Keratinocyte (primary cell): ENCODE data around the gene ABCA3. TPM values are rescaled to one million over a fixed set of nuclear protein-coding genes. Genes with fewer than 3 reads are reported as not detected.

Source experiments
- DNase-seq: peaks from one replicate; pipeline ENCODE4 v3.0.0-alpha.2; 2011; ENCODE audit warnings: low read depth, missing footprints, low spot score
- FAIRE-seq: peaks from 2 replicates; lab custom pipeline; 2011; peaks lifted over from hg19 to GRCh38; lab: Jason Lieb, UNC
- H2AFZ ChIP-seq: 2 replicates; pipeline ENCODE4 v1.6.0; 2012; ENCODE audit warnings: low read length, control low read depth, inconsistent platforms; ENCODE audit not compliant: control insufficient read depth
- H3K27ac ChIP-seq: 2 replicates; pipeline ENCODE4 v1.5.1; 2011; ENCODE audit warnings: low read length; ENCODE audit not compliant: control insufficient read depth, insufficient read depth
- H3K27me3 ChIP-seq: 3 replicates; pipeline ENCODE4 v1.6.0; 2011; ENCODE audit warnings: low read length; ENCODE audit not compliant: control insufficient read depth, insufficient read depth; ENCODE audit errors: extremely low read depth
- H3K36me3 ChIP-seq, 2 experiments: 2 replicates in 1 of 2; 3 replicates in 1 of 2; pipeline ENCODE4 v1.5.1; 2011; ENCODE audit warnings: low read length in 2 of 2, mild to moderate bottlenecking in 1 of 2; ENCODE audit not compliant: control insufficient read depth in 2 of 2, insufficient read depth in 2 of 2; ENCODE audit errors: extremely low read depth in 1 of 2
- H3K4me1 ChIP-seq: 3 replicates; pipeline ENCODE4 v1.5.1; 2011; ENCODE audit warnings: low read length; ENCODE audit not compliant: control insufficient read depth, insufficient read depth; ENCODE audit errors: extremely low read depth
- H3K4me2 ChIP-seq: 3 replicates; pipeline ENCODE4 v1.6.0; 2011; ENCODE audit warnings: low read depth, low read length; ENCODE audit not compliant: control insufficient read depth, insufficient read depth; ENCODE audit errors: extremely low read depth
- H3K4me3 ChIP-seq, 3 experiments: fragments of 200-600 bp in 1 of 3; sonication (generic) in 1 of 3; 2 replicates in 2 of 3; 3 replicates in 1 of 3; pipeline ENCODE4 v1.5.1; 2011 to 2016; ENCODE audit warnings: low read length in 3 of 3, mild to moderate bottlenecking in 3 of 3, control low read depth in 2 of 3, inconsistent platforms in 1 of 3, low read depth in 1 of 3, mixed read lengths in 1 of 3, mixed run types in 1 of 3, moderate library complexity in 1 of 3; ENCODE audit not compliant: control insufficient read depth in 2 of 3, insufficient read depth in 2 of 3; ENCODE audit errors: extremely low read depth in 1 of 3
- H3K79me2 ChIP-seq: 2 replicates; pipeline ENCODE4 v1.6.0; 2012; ENCODE audit warnings: low read length; ENCODE audit not compliant: control insufficient read depth, insufficient read depth
- H3K9ac ChIP-seq: 3 replicates; pipeline ENCODE4 v1.6.0; 2011; ENCODE audit warnings: low read length; ENCODE audit not compliant: control insufficient read depth, insufficient read depth; ENCODE audit errors: extremely low read depth
- H3K9me1 ChIP-seq: 3 replicates; pipeline ENCODE4 v1.6.0; 2011; ENCODE audit warnings: low read length; ENCODE audit not compliant: control insufficient read depth, insufficient read depth; ENCODE audit errors: extremely low read depth
- H3K9me3 ChIP-seq: 2 replicates; pipeline ENCODE4 v1.5.1; 2012; ENCODE audit warnings: low read depth, low read length; ENCODE audit not compliant: control insufficient read depth
- H4K20me1 ChIP-seq: 3 replicates; pipeline ENCODE4 v1.6.0; 2011; ENCODE audit warnings: low read length; ENCODE audit not compliant: control insufficient read depth, insufficient read depth; ENCODE audit errors: extremely low read depth
- CTCF ChIP-seq, 3 experiments: IDR thresholded peaks in 1 of 3; conservative IDR thresholded peaks in 1 of 3; optimal IDR thresholded peaks in 1 of 3; 2 replicates in 2 of 3; 3 replicates in 1 of 3; pipeline versions ENCODE3 to v1.5.1; 2011; ENCODE audit warnings: low read length in 3 of 3, mild to moderate bottlenecking in 3 of 3, moderate library complexity in 2 of 3, control low read depth in 1 of 3, inconsistent platforms in 1 of 3; ENCODE audit not compliant: insufficient read depth in 2 of 3; ENCODE audit errors: extremely low read depth in 1 of 3
- EZH2 ChIP-seq: IDR thresholded peaks from one replicate; pipeline ENCODE4 v1.6.1; 2012; ENCODE audit warnings: inconsistent platforms, mild to moderate bottlenecking, low read length, moderate library complexity
- dilution Hi-C: fragments of 300-500 bp; cut with MboI; formaldehyde crosslinking; loops from one replicate; pipeline ENCODE4 v1.7.0; 2020; ENCODE audit warnings: low sequenced_read_pairs; ENCODE audit not compliant: extremely low pct_ligation_motif_present
- polyA plus RNA-seq, 5 experiments: library from polyadenylated mRNA; depleted of rRNA in 3 of 5; stranded (reverse) in 3 of 5; stranded (forward) in 1 of 5; unstranded in 1 of 5; fragments of >200 nt; gene quantifications; 1 replicate in 1 of 5; 2 replicates in 3 of 5; 3 replicates in 1 of 5; pipeline versions ENCODE4 v1.2.1 to v1.2.3, GENCODE V29; 2011 to 2012; ENCODE audit warnings: missing spikeins in 2 of 5, low read depth in 1 of 5, low replicate concordance in 1 of 5

The ABCA3 gene
- polyA plus RNA-seq, 1 donor (not counting 4 experiments of a cell fraction or from before 2014, with no cell fraction given), result 0.08 TPM

- H2AFZ ChIP-seq, result no peak overlapping the region
- no peaks in the 10 kb centered on the region for H4K20me1 ChIP-seq
- H3K4me1 ChIP-seq, result peaks cover 6% of the 10 kb centered on the region
- H3K9me3 ChIP-seq, result no peaks in the 10 kb centered on the region
- H3K27me3 ChIP-seq, result no peaks in the 10 kb centered on the region
- dilution Hi-C loops, result no loop called here
- no peak overlapping the region for H3K27ac ChIP-seq
- TF ChIP-seq EZH2 (no peak), CTCF (optimal IDR thresholded peaks at IDR 0.05 in 1 of 3, IDR thresholded peaks at IDR 0.05 in 1 of 3, conservative IDR thresholded peaks at IDR 0.05 in 1 of 3; ENCODE audit: extremely low read depth in 1 of 3, insufficient read depth in 2 of 3, low read length in 3 of 3) (no peak)
- no peak overlapping the region for H3K4me3 ChIP-seq
- H3K36me3 ChIP-seq, result peaks cover 18 to 27% of the 10 kb centered on the region in 2 experiments
- DNase-seq (no peak), FAIRE-seq (no peak)
- H3K4me2 ChIP-seq, result no peak overlapping the region
- no peaks in the 10 kb centered on the region for H3K9me1 ChIP-seq
- H3K79me2 ChIP-seq, result peaks cover 8% of the 10 kb centered on the region
- H3K9ac ChIP-seq, result no peak overlapping the region
Observed at GRCh38 chr16:2244926-2245795, 95.4 kb downstream of the ABCA3 start.

DNA sequence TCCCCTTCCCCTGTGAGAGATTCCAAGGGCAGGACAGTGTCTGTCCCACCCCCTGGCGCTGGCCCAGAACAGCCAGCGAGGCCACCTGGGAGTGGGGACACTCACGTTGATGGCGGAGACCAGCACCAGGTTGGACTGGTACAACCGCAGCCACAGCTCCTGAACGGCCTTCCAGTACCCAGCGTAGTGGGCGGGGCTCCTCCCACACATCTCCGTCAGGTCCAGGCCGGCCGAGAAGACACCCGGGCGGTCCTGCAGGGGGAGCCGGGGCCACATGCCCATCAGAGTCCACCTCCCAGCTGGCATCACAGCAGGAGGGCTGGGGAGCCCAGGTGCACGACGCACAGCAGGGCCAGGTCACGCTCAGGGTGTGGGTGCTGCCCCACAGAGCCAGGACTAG, 96.2 kb downstream of the ABCA3 start:
- DNase-seq, result no peak
- Histone ChIP-seq H3K9me3 (no peaks in the 10 kb centered on the region), H3K27ac (no peak overlapping the region), H3K36me3 (peaks cover 21 to 27% of the 10 kb centered on the region in 2 experiments), H3K79me2 (peaks cover 7% of the 10 kb centered on the region), H3K9me1 (no peaks in the 10 kb centered on the region), H3K27me3 (no peaks in the 10 kb centered on the region), H2AFZ (no peak overlapping the region), H3K9ac (no peak overlapping the region), H4K20me1 (no peaks in the 10 kb centered on the region), H3K4me1 (peaks cover 3% of the 10 kb centered on the region), H3K4me3 (no peak overlapping the region), H3K4me2 (no peak overlapping the region)
- TF ChIP-seq CTCF (optimal IDR thresholded peaks at IDR 0.05 in 1 of 3, IDR thresholded peaks at IDR 0.05 in 1 of 3, conservative IDR thresholded peaks at IDR 0.05 in 1 of 3; ENCODE audit: extremely low read depth in 1 of 3, insufficient read depth in 2 of 3, low read length in 3 of 3) (no peak), EZH2 (no peak)
- dilution Hi-C loops, result no loop called here
- FAIRE-seq, result no peak
